ENCODE data around the gene LIM2. TPM values are rescaled to one million over a fixed set of nuclear protein-coding genes. Genes with fewer than 3 reads are reported as not detected.
A peak's percentile ranks its signal among the peaks of the same experiment; 100 is the strongest.

LIM2 gene
- total RNA-seq, 2 experiments from 2014 or later = not detected

DNA sequence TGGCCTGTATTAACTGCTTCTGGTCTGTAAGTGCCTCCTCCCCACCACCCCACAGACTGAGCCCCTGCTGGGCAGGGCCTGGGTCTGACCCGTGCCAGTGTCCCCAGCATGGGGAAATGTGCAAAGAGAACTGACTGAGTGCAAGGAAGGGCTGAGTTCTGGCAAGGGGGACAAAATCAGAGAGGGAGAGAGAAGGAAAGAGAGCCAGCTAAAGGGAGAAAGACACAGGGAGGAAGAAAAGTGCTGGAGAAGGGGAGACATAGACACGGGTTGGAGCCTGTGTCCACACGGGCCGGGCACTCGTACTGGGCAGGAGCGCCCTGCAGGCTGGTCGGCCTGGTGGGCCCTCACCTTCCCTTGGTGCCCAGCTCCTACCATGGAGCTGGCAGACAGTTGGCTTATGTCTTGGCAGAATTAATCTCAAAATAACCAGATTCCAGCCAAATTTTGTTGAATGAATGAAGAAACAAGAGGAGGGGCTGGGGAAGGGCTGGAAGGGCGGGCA lies 16.5 kb downstream of the LIM2 start:
- peaks cover 84% of the 10 kb centered on the region for H3K4me1 ChIP-seq (ENCODE audit: insufficient read depth, low read length)
- Mint-ChIP-seq H3K27ac (peak overlapping the region; percentile 9), H3K9me3 (no peaks in the 10 kb centered on the region), H3K27me3 (no peaks in the 10 kb centered on the region), H3K4me3 (peak overlapping the region; percentile 65), H3K36me3 (ENCODE audit: low read depth) (peaks cover 8% of the 10 kb centered on the region), H3K4me1 (ENCODE audit: low read depth) (peaks cover 79% of the 10 kb centered on the region)
- H3K4me3 ChIP-seq (ENCODE audit: low read length) = peak overlapping the region; percentile 45
- intact Hi-C loops (cut with DNase I, micrococcal nuclease) = no loop called here
- no peak for ATAC-seq (ENCODE audit: poor library complexity)
- peak overlapping the region in 1 of 2 donors; percentile 62 for H3K27ac ChIP-seq (ENCODE audit: low read depth in 1 of 2, low read length in 2 of 2)
- no peaks in the 10 kb centered on the region for H3K36me3 ChIP-seq (ENCODE audit: insufficient read depth, low read length)
- ChIA-PET POLR2A (no interaction called here), CTCF (no interaction called here)
- TF ChIP-seq, protein P1, sequence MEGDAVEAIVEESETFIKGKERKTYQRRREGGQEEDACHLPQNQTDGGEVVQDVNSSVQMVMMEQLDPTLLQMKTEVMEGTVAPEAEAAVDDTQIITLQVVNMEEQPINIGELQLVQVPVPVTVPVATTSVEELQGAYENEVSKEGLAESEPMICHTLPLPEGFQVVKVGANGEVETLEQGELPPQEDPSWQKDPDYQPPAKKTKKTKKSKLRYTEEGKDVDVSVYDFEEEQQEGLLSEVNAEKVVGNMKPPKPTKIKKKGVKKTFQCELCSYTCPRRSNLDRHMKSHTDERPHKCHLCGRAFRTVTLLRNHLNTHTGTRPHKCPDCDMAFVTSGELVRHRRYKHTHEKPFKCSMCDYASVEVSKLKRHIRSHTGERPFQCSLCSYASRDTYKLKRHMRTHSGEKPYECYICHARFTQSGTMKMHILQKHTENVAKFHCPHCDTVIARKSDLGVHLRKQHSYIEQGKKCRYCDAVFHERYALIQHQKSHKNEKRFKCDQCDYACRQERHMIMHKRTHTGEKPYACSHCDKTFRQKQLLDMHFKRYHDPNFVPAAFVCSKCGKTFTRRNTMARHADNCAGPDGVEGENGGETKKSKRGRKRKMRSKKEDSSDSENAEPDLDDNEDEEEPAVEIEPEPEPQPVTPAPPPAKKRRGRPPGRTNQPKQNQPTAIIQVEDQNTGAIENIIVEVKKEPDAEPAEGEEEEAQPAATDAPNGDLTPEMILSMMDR (IDR thresholded peaks at IDR 0.05) = no peak
- peaks cover 0 to 7% of the 10 kb centered on the region in 2 experiments for H3K9me3 ChIP-seq (ENCODE audit: control insufficient read depth in 1 of 2, insufficient read depth in 1 of 2, low read length in 2 of 2)
- DNase-seq = no peak
- no peaks in the 10 kb centered on the region for H3K27me3 ChIP-seq (ENCODE audit: control insufficient read depth in 1 of 2, insufficient read depth in 2 of 2, low read length in 2 of 2)

DNA sequence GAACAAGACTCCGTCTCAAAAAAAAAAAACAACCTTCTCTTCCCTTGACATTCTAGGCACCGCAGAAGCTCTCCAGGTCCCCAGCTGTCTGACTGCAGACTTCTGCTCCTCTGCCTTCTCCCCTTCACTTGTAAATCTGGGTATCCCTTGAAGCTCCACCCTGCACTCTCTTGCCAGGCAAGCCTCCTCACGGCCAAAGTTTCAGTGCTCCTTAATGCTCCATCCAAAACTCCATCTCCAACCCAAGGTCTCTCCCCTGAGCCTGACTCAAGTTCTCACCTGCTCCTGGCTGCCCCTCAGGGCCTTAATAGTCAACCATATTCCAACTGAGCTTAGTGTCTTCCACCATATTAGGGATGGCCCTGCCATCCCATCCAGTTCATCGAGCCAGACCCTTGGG lies 17.5 kb downstream of the LIM2 start:
- Mint-ChIP-seq H3K9me3 (no peaks in the 10 kb centered on the region), H3K4me1 (ENCODE audit: low read depth) (peaks cover 77% of the 10 kb centered on the region), H3K27ac (peak overlapping the region; percentile 60), H3K27me3 (no peaks in the 10 kb centered on the region), H3K4me3 (peak overlapping the region; percentile 65), H3K36me3 (ENCODE audit: low read depth) (peaks cover 12% of the 10 kb centered on the region)
- Histone ChIP-seq H3K4me3 (ENCODE audit: low read length) (peak overlapping the region; percentile 45), H3K4me1 (ENCODE audit: insufficient read depth, low read length) (peaks cover 83% of the 10 kb centered on the region), H3K27ac (ENCODE audit: low read depth in 1 of 2, low read length in 2 of 2) (no peak overlapping the region), H3K27me3 (ENCODE audit: control insufficient read depth in 1 of 2, insufficient read depth in 2 of 2, low read length in 2 of 2) (no peaks in the 10 kb centered on the region), H3K9me3 (ENCODE audit: control insufficient read depth in 1 of 2, insufficient read depth in 1 of 2, low read length in 2 of 2) (peaks cover 0 to 7% of the 10 kb centered on the region in 2 experiments), H3K36me3 (ENCODE audit: insufficient read depth, low read length) (no peaks in the 10 kb centered on the region)
- POLR2A ChIA-PET = no interaction called here
- TF ChIP-seq, protein P1 (IDR thresholded peaks at IDR 0.05) = no peak
- ATAC-seq (ENCODE audit: poor library complexity) = no peak
- DNase-seq = no peak
- CTCF ChIA-PET = interaction anchor here (0.8 to 1.2 kb wide), 2 partner anchors 24 to 51 kb away, joined by 3 read pairs; no protein-coding TSS in a partner anchor
- intact Hi-C loops (cut with DNase I, micrococcal nuclease) = no loop called here

GRCh38 chr19:51368366-51369282 lies 19.1 kb downstream of the LIM2 start, which contains the start of gene CLDND2:
Gene CLDND2 (minus strand): TSS chr19:51369003. CDS start chr19:51368577, 426 bp downstream.
- DNase-seq (peak in 3 of 14 experiments; percentile 32 to 48 (median 36)), ATAC-seq (ENCODE audit: poor library complexity) (no peak)
- Histone ChIP-seq H3K9me3 (ENCODE audit: control insufficient read depth in 1 of 2, insufficient read depth in 1 of 2, low read length in 2 of 2) (no peaks in the 10 kb centered on the region), H3K4me1 (ENCODE audit: insufficient read depth, low read length) (peaks cover 84% of the 10 kb centered on the region), H3K27ac (ENCODE audit: low read depth in 1 of 2, low read length in 2 of 2) (peak within 1 kb of the TSS; percentile 55 to 65), H3K4me3 (ENCODE audit: low read length) (peak within 1 kb of the TSS; percentile 90), H3K27me3 (ENCODE audit: control insufficient read depth in 1 of 2, insufficient read depth in 2 of 2, low read length in 2 of 2) (no peaks in the 10 kb centered on the region), H3K36me3 (ENCODE audit: insufficient read depth, low read length) (no peaks in the 10 kb centered on the region)
- Mint-ChIP-seq H3K36me3 (ENCODE audit: low read depth) (peaks cover 12% of the 10 kb centered on the region), H3K27me3 (no peaks in the 10 kb centered on the region), H3K4me1 (ENCODE audit: low read depth) (peaks cover 74% of the 10 kb centered on the region), H3K9me3 (no peaks in the 10 kb centered on the region), H3K27ac (peak within 1 kb of the TSS; percentile 84), H3K4me3 (peak within 1 kb of the TSS; percentile 96)
- ChIA-PET CTCF (no interaction called here), POLR2A (interaction anchor here (2.0 kb wide), 1 partner anchor 25 kb away, joined by 9 read pairs; no protein-coding TSS in a partner anchor)
- intact Hi-C loops (cut with DNase I, micrococcal nuclease) = loop anchor here in 1 of 2 experiments (10.0 kb wide), 1 partner anchor 226 kb away; no protein-coding TSS in a partner anchor
- TF ChIP-seq, protein P1 (IDR thresholded peaks at IDR 0.05) = no peak
